Dedifferentiated amniotic fluid mesenchymal stem cell (primary cell): ENCODE measurements around the gene SNAPC4.
"Not testable (repeated sequence)": the region's sequence is repeated elsewhere in the genome, so short reads cannot be mapped to it uniquely, and the experiment has no call there.

ENCODE experiments used
- DNase-seq: peaks from one replicate; pipeline ENCODE4 v3.0.0-alpha.2; 2016; ENCODE audit errors: extremely low spot score

Gene SNAPC4

GRCh38 chr9:136432591-136432990 is 32.6 kb upstream of the SNAPC4 start:
- DNase-seq: no peak

GRCh38 chr9:136431782-136432350 is 31.9 kb upstream of the SNAPC4 start:
- no peak for DNase-seq

GRCh38 chr9:136430588-136431234 is 30.7 kb upstream of the SNAPC4 start:
- no peak for DNase-seq

- DNase-seq: no peak
These were observed 29.9 kb upstream of the SNAPC4 start for GRCh38 chr9:136429683-136430491.

GRCh38 chr9:136429075-136429628 is 29.2 kb upstream of the SNAPC4 start:
- DNase-seq: no peak

GRCh38 chr9:136426787-136427186 is 26.8 kb upstream of the SNAPC4 start:
- DNase-seq: no peak

- not testable (repeated sequence) for DNase-seq
These were observed 25.4 kb upstream of the SNAPC4 start for GRCh38 chr9:136425367-136425766.

- no peak for DNase-seq
These were observed 24.9 kb upstream of the SNAPC4 start for GRCh38 chr9:136424750-136425362.

- no peak for DNase-seq
These were observed 23.6 kb upstream of the SNAPC4 start for GRCh38 chr9:136423432-136424146.

- DNase-seq: no peak
These were observed 22.9 kb upstream of the SNAPC4 start for GRCh38 chr9:136422876-136423275.

GRCh38 chr9:136421791-136422190 is 21.8 kb upstream of the SNAPC4 start:
- DNase-seq: no peak

- no peak for DNase-seq
These were observed 19.1 kb upstream of the SNAPC4 start for GRCh38 chr9:136419092-136419420.

- DNase-seq: no peak
These were observed 18.5 kb upstream of the SNAPC4 start for GRCh38 chr9:136418182-136419091.

- DNase-seq: no peak
These were observed 16.9 kb upstream of the SNAPC4 start for GRCh38 chr9:136416914-136417313.

GRCh38 chr9:136416427-136416826 is 16.5 kb upstream of the SNAPC4 start:
- DNase-seq: no peak

- DNase-seq: no peak
These were observed 13.0 kb upstream of the SNAPC4 start for GRCh38 chr9:136412962-136413361.

- DNase-seq: no peak
These were observed 11.4 kb upstream of the SNAPC4 start for GRCh38 chr9:136411378-136411777.

GRCh38 chr9:136410500-136411287 is 10.7 kb upstream of the SNAPC4 start, which contains the start of the genes ENTR1 and PMPCA:
Gene ENTR1, minus strand, starts transcription at chr9:136410614. Its CDS starts 217 bp downstream, at chr9:136410397.
Gene PMPCA, plus strand, starts transcription at chr9:136410658. Its CDS starts 11 bp downstream, at chr9:136410669.
- DNase-seq: peak; percentile 88
